HepG2 (cell line): ENCODE results near the gene PRSS22. TPM values are rescaled to one million over a fixed set of nuclear protein-coding genes. Genes with fewer than 3 reads are reported as not detected.

Experiments
- CEBPG ChIP-seq: IDR thresholded peaks from 2 replicates; pipeline ENCODE4 v1.6.1; 2016
- HNF1B ChIP-seq: sonication (generic); formaldehyde crosslinking; IDR thresholded peaks from 2 replicates; pipeline ENCODE4 v1.5.1; 2020; ENCODE audit warnings: mild to moderate bottlenecking, moderate library complexity, missing genetic modification reagents
- HOMEZ ChIP-seq: IDR thresholded peaks from 2 replicates; pipeline ENCODE4 v1.6.1; 2016; ENCODE audit warnings: low read depth
- KAT7 ChIP-seq: IDR thresholded peaks from 2 replicates; pipeline ENCODE4 v1.6.1; 2018; ENCODE audit warnings: borderline replicate concordance, missing compliant biosample characterization
- KLF13 ChIP-seq: sonication (generic); formaldehyde crosslinking; IDR thresholded peaks from 2 replicates; pipeline ENCODE4 v1.4.0; 2020; ENCODE audit warnings: mild to moderate bottlenecking, missing genetic modification reagents
- MEF2D ChIP-seq: sonication (generic); formaldehyde crosslinking; IDR thresholded peaks from 2 replicates; pipeline ENCODE4 v1.5.1; 2020; ENCODE audit warnings: mild to moderate bottlenecking, missing genetic modification reagents
- MIER3 ChIP-seq: IDR thresholded peaks from 2 replicates; pipeline ENCODE4 v1.6.1; 2016; ENCODE audit warnings: missing compliant biosample characterization, borderline replicate concordance
- NCOR1 ChIP-seq: fragments of 200-600 bp; sonication (generic); IDR thresholded peaks from 2 replicates; pipeline ENCODE4 v1.7.0; 2017; ENCODE audit warnings: antibody characterized with exemption, low read length, borderline replicate concordance
- NKX3-1 ChIP-seq: sonication (generic); formaldehyde crosslinking; IDR thresholded peaks from 2 replicates; pipeline ENCODE4 v1.5.0; 2020; ENCODE audit warnings: missing genetic modification reagents
- PREB ChIP-seq: sonication (generic); formaldehyde crosslinking; IDR thresholded peaks from 2 replicates; pipeline ENCODE4 v1.4.0; 2020; ENCODE audit warnings: missing genetic modification reagents
- RFXAP ChIP-seq: sonication (generic); formaldehyde crosslinking; IDR thresholded peaks from 2 replicates; pipeline ENCODE4 v1.4.0; 2020; ENCODE audit warnings: missing genetic modification reagents, borderline replicate concordance
- TAF1 ChIP-seq: sonication (generic); formaldehyde crosslinking; IDR thresholded peaks from 2 replicates; pipeline ENCODE4 v1.4.0; 2020; ENCODE audit warnings: missing genetic modification reagents
- TBP ChIP-seq: sonication (generic); formaldehyde crosslinking; IDR thresholded peaks from 2 replicates; pipeline ENCODE4 v1.5.0; 2020; ENCODE audit warnings: missing genetic modification reagents
- THAP11 ChIP-seq: IDR thresholded peaks from 2 replicates; pipeline ENCODE4 v1.6.1; 2016; ENCODE audit warnings: missing biosample characterization, missing genetic modification reagents
- YEATS2 ChIP-seq: sonication (generic); formaldehyde crosslinking; IDR thresholded peaks from 2 replicates; pipeline ENCODE4 v1.4.0; 2020; ENCODE audit warnings: missing genetic modification reagents, borderline replicate concordance
- ZNF225 ChIP-seq: sonication (generic); formaldehyde crosslinking; IDR thresholded peaks from 2 replicates; pipeline ENCODE4 v1.4.0; 2020; ENCODE audit warnings: mild to moderate bottlenecking, missing genetic modification reagents
- ZNF260 ChIP-seq: sonication (generic); formaldehyde crosslinking; IDR thresholded peaks from 2 replicates; pipeline ENCODE4 v1.4.0; 2020; ENCODE audit warnings: missing genetic modification reagents, low read depth, mild to moderate bottlenecking, borderline replicate concordance
- ZNF292 ChIP-seq: sonication (generic); formaldehyde crosslinking; IDR thresholded peaks from 2 replicates; pipeline ENCODE4 v1.8.1; 2022; ENCODE audit warnings: mild to moderate bottlenecking, low read depth, missing genetic modification reagents, borderline replicate concordance
- ZNF44 ChIP-seq: sonication (generic); formaldehyde crosslinking; IDR thresholded peaks from 2 replicates; pipeline ENCODE4 v1.5.1; 2020; ENCODE audit warnings: mild to moderate bottlenecking, missing genetic modification reagents
- ZNF552 ChIP-seq: sonication (generic); formaldehyde crosslinking; IDR thresholded peaks from 2 replicates; pipeline ENCODE4 v1.9.0; 2022; ENCODE audit warnings: missing genetic modification reagents, mild to moderate bottlenecking, borderline replicate concordance
- ZNF597 ChIP-seq: sonication (generic); formaldehyde crosslinking; IDR thresholded peaks from 2 replicates; pipeline ENCODE4 v1.5.0; 2020; ENCODE audit warnings: missing genetic modification reagents
- ZNF740 ChIP-seq: sonication (generic); formaldehyde crosslinking; IDR thresholded peaks from 2 replicates; pipeline ENCODE4 v1.4.0; 2020; ENCODE audit warnings: missing genetic modification reagents
- ZNF746 ChIP-seq: sonication (generic); formaldehyde crosslinking; IDR thresholded peaks from 2 replicates; pipeline ENCODE4 v1.8.0; 2022; ENCODE audit warnings: mild to moderate bottlenecking, missing genetic modification reagents
- ZNF75D ChIP-seq: sonication (generic); formaldehyde crosslinking; IDR thresholded peaks from 2 replicates; pipeline ENCODE4 v1.8.1; 2023; ENCODE audit warnings: missing genetic modification reagents, mild to moderate bottlenecking, borderline replicate concordance
- ZNF773 ChIP-seq: sonication (generic); formaldehyde crosslinking; IDR thresholded peaks from 2 replicates; pipeline ENCODE4 v1.4.0; 2020; ENCODE audit warnings: missing genetic modification reagents, borderline replicate concordance
- polyA plus RNA-seq, 8 experiments: library from polyadenylated mRNA; depleted of rRNA in 3 of 8; stranded (reverse) in 7 of 8; unstranded in 1 of 8; fragments of >200 nt; fragmentation: Illumina TruSeq in 4 of 8; extraction: Trizol in 4 of 8; gene quantifications; 2 replicates each; pipeline versions ENCODE4 v1.2.1 to v1.2.3, GENCODE V29; 2011 to 2016; ENCODE audit warnings: low read depth in 4 of 8, missing spikeins in 1 of 8, mixed read lengths in 1 of 8; ENCODE audit not compliant: insufficient read depth in 1 of 8
- total RNA-seq, 5 experiments: library from RNA; depleted of rRNA; stranded (reverse); fragments of >200 nt; fragmentation: Illumina TruSeq; extraction: Trizol; gene quantifications; 2 replicates each; pipeline ENCODE4 v1.2.3, GENCODE V29; 2016; ENCODE audit warnings: low read depth in 1 of 5

PRSS22 gene
- total and polyA plus RNA-seq, 2 of the 13 experiments (the other 11 are each of a cell fraction or from before 2014, with no cell fraction given), result 0.24 to 0.32 TPM

GRCh38 chr16:2867987-2868789, 10.2 kb upstream of the PRSS22 start (continued):
- TF ChIP-seq ZNF292 (CRISPR knock-in tag), result 0 out of 2 replicates have a peak, but pooled peaks have one; percentile 27
- TF ChIP-seq RFXAP (CRISPR knock-in tag), result peak; percentile 76; the same call in 1 of the 2 replicates
- no peak; the same call in 1 of the 2 replicates for TF ChIP-seq ZNF746
- peak; percentile 93 for TF ChIP-seq TAF1 (CRISPR knock-in tag)
- TF ChIP-seq CEBPG, result no peak
- TF ChIP-seq HNF1B (CRISPR knock-in tag), result peak; percentile 95
- TF ChIP-seq ZNF740 (CRISPR knock-in tag), result 0 out of 2 replicates have a peak, but pooled peaks have one; percentile 27
- TF ChIP-seq ZNF597, result no peak
- no peak for TF ChIP-seq PREB (CRISPR knock-in tag)
- peak; percentile 59; the same call in 1 of the 2 replicates for TF ChIP-seq KAT7 (CRISPR knock-in tag)
- TF ChIP-seq MEF2D (CRISPR knock-in tag), result 0 out of 2 replicates have a peak, but pooled peaks have one; percentile 58
- 0 out of 2 replicates have a peak, but pooled peaks have one; percentile 63 for TF ChIP-seq ZNF552
- no peak for TF ChIP-seq ZNF260 (CRISPR knock-in tag)
- no peak for TF ChIP-seq NCOR1
- no peak for TF ChIP-seq KLF13 (CRISPR knock-in tag)
- TF ChIP-seq ZNF773 (CRISPR knock-in tag), result peak; percentile 74; the same call in 1 of the 2 replicates
- no peak for TF ChIP-seq MIER3
- peak; percentile 89; the same call in 1 of the 2 replicates for TF ChIP-seq YEATS2 (CRISPR knock-in tag)
- TF ChIP-seq ZNF44 (CRISPR knock-in tag), result peak; percentile 29; the same call in 1 of the 2 replicates
- peak; percentile 38; the same call in 1 of the 2 replicates for TF ChIP-seq HOMEZ
- no peak for TF ChIP-seq TBP (CRISPR knock-in tag)
- peak; percentile 89 for TF ChIP-seq THAP11 (CRISPR knock-in tag)
- no peak for TF ChIP-seq ZNF75D (CRISPR knock-in tag)
- TF ChIP-seq NKX3-1 (CRISPR knock-in tag), result peak; percentile 81; the same call in 1 of the 2 replicates
- 0 out of 2 replicates have a peak, but pooled peaks have one; percentile 37 for TF ChIP-seq ZNF225 (CRISPR knock-in tag)
